ENCODE data around the gene SYCN.

- TF ChIP-seq FOS (IDR thresholded peaks at IDR 0.05; ENCODE audit: borderline replicate concordance, insufficient read depth, low read length) (no peak), CTCF (IDR thresholded peaks at IDR 0.05; ENCODE audit: extremely low read depth in 1 of 2, insufficient read depth in 1 of 2, low read depth in 1 of 2, low read length in 2 of 2) (no peak), POLR2A (IDR thresholded peaks at IDR 0.05; ENCODE audit: low read depth, low read length) (no peak), POLR2AphosphoS5 (IDR thresholded peaks at IDR 0.05; ENCODE audit: insufficient read depth, low read depth, low read length) (no peak), EZH2 (IDR thresholded peaks at IDR 0.05; ENCODE audit: borderline replicate concordance, low read depth, low read length, severe bottlenecking) (no peak), JUN (IDR thresholded peaks at IDR 0.05; ENCODE audit: borderline replicate concordance, insufficient read depth, insufficient read length, low read depth) (no peak), GATA2 (IDR thresholded peaks at IDR 0.05; ENCODE audit: insufficient read depth, insufficient read length, low read depth, low read length) (no peak)
- TF ChIP-seq, protein P1, sequence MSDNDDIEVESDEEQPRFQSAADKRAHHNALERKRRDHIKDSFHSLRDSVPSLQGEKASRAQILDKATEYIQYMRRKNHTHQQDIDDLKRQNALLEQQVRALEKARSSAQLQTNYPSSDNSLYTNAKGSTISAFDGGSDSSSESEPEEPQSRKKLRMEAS (IDR thresholded peaks at IDR 0.05; ENCODE audit: insufficient read depth, insufficient read length), result no peak
These were observed at the start of gene SYCN for GRCh38 chr19:39203372-39204341.
